Fibroblast of lung (primary cell): ENCODE data around the gene C16orf74. TPM values are rescaled to one million over a fixed set of nuclear protein-coding genes. Genes with fewer than 3 reads are reported as not detected.

Experiments
- DNase-seq, 2 donors: peaks; one replicate each; pipeline versions ENCODE4 v3.0.0 to v3.0.0-alpha.2; 2010; ENCODE audit warnings: low read depth in 2 of 2
- H2AFZ ChIP-seq: 2 replicates; pipeline ENCODE4 v1.5.1; 2012; ENCODE audit warnings: low read length, control low read depth, inconsistent platforms
- H3K27ac ChIP-seq: 2 replicates; pipeline ENCODE4 v1.5.1; 2011; ENCODE audit warnings: low read length, control low read depth; ENCODE audit not compliant: insufficient read depth
- H3K27me3 ChIP-seq: 2 replicates; pipeline ENCODE4 v1.5.1; 2011; ENCODE audit warnings: mild to moderate bottlenecking, low read length; ENCODE audit not compliant: control insufficient read depth, insufficient read depth
- H3K36me3 ChIP-seq: 2 replicates; pipeline ENCODE4 v1.5.1; 2011; ENCODE audit warnings: low read length; ENCODE audit not compliant: control insufficient read depth, insufficient read depth
- H3K4me1 ChIP-seq: 2 replicates; pipeline ENCODE4 v1.5.1; 2011; ENCODE audit warnings: low read length; ENCODE audit not compliant: control insufficient read depth, insufficient read depth; ENCODE audit errors: extremely low read depth
- H3K4me2 ChIP-seq: 2 replicates; pipeline ENCODE4 v1.5.1; 2011; ENCODE audit warnings: low read length, control low read depth; ENCODE audit not compliant: insufficient read depth; ENCODE audit errors: extremely low read depth
- H3K4me3 ChIP-seq, 4 experiments: fragments of 200-600 bp in 1 of 4; sonication (generic) in 1 of 4; replicated peaks in 1 of 4; 2 replicates each; pipeline ENCODE4 v1.5.1; 2011 to 2016; ENCODE audit warnings: low read length in 4 of 4, low read depth in 3 of 4, mild to moderate bottlenecking in 3 of 4, control low read depth in 2 of 4, inconsistent platforms in 1 of 4, mixed read lengths in 1 of 4; ENCODE audit not compliant: insufficient read depth in 1 of 4; ENCODE audit errors: control extremely low read depth in 1 of 4
- H3K79me2 ChIP-seq: 2 replicates; pipeline ENCODE4 v1.5.1; 2012; ENCODE audit warnings: mild to moderate bottlenecking, low read length, inconsistent platforms; ENCODE audit not compliant: control insufficient read depth, insufficient read depth
- H3K9ac ChIP-seq: 2 replicates; pipeline ENCODE4 v1.5.1; 2011; ENCODE audit warnings: mild to moderate bottlenecking, low read length, control low read depth; ENCODE audit not compliant: insufficient read depth
- H3K9me3 ChIP-seq: 2 replicates; pipeline ENCODE4 v1.5.1; 2012; ENCODE audit warnings: low read depth, low read length; ENCODE audit not compliant: control insufficient read depth, insufficient read depth
- H4K20me1 ChIP-seq: 2 replicates; pipeline ENCODE4 v1.5.1; 2011; ENCODE audit warnings: low read length; ENCODE audit not compliant: control insufficient read depth, insufficient read depth; ENCODE audit errors: extremely low read depth
- EZH2 ChIP-seq: IDR thresholded peaks from 2 replicates; pipeline ENCODE4 v1.5.1; 2012; ENCODE audit warnings: low read length, control low read depth, mild to moderate bottlenecking; ENCODE audit errors: missing control alignments
- polyA plus RNA-seq, 2 donors: library from polyadenylated mRNA; depleted of rRNA in 1 of 2; stranded (reverse) in 1 of 2; unstranded in 1 of 2; fragments of >200 nt; gene quantifications; 2 replicates each; pipeline ENCODE4 v1.2.1, GENCODE V29; 2011 to 2012; ENCODE audit warnings: missing spikeins in 1 of 2
- total RNA-seq: library from RNA; depleted of rRNA; stranded (reverse); fragments of >200 nt; gene quantifications from 2 replicates; pipeline ENCODE4 v1.2.1, GENCODE V29; 2014
- TF ChIP-seq, protein P1 (sequence below), 2 donors: IDR thresholded peaks in 1 of 2; conservative IDR thresholded peaks in 1 of 2; 1 replicate in 1 of 2; 2 replicates in 1 of 2; pipeline ENCODE4 v1.5.1; 2011 to 2012; ENCODE audit warnings: low read length in 2 of 2, control low read depth in 1 of 2, inconsistent platforms in 1 of 2, low read depth in 1 of 2, mild to moderate bottlenecking in 1 of 2

Gene C16orf74
- total and polyA plus RNA-seq, 2 donors (not counting 1 experiment from before 2014, with no cell fraction given) = 4.6 to 6.4 TPM

- Histone ChIP-seq H3K4me2 (no peak overlapping the region), H4K20me1 (no peaks in the 10 kb centered on the region), H3K27ac (no peak overlapping the region), H3K4me1 (no peaks in the 10 kb centered on the region), H3K36me3 (peaks cover 2% of the 10 kb centered on the region), H3K27me3 (no peaks in the 10 kb centered on the region), H3K9ac (no peak overlapping the region), H2AFZ (no peak overlapping the region), H3K9me3 (no peaks in the 10 kb centered on the region), H3K4me3 (no peak overlapping the region), H3K79me2 (no peaks in the 10 kb centered on the region)
- no peak for DNase-seq
- TF ChIP-seq, protein P1, sequence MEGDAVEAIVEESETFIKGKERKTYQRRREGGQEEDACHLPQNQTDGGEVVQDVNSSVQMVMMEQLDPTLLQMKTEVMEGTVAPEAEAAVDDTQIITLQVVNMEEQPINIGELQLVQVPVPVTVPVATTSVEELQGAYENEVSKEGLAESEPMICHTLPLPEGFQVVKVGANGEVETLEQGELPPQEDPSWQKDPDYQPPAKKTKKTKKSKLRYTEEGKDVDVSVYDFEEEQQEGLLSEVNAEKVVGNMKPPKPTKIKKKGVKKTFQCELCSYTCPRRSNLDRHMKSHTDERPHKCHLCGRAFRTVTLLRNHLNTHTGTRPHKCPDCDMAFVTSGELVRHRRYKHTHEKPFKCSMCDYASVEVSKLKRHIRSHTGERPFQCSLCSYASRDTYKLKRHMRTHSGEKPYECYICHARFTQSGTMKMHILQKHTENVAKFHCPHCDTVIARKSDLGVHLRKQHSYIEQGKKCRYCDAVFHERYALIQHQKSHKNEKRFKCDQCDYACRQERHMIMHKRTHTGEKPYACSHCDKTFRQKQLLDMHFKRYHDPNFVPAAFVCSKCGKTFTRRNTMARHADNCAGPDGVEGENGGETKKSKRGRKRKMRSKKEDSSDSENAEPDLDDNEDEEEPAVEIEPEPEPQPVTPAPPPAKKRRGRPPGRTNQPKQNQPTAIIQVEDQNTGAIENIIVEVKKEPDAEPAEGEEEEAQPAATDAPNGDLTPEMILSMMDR (conservative IDR thresholded peaks at IDR 0.05 in 1 of 2, IDR thresholded peaks at IDR 0.05 in 1 of 2; ENCODE audit: low read depth in 1 of 2, low read length in 2 of 2) = no peak
- no peak for TF ChIP-seq EZH2
Measured at GRCh38 chr16:85724936-85725335, 26.0 kb downstream of the C16orf74 start.

- TF ChIP-seq, protein P1 (conservative IDR thresholded peaks at IDR 0.05 in 1 of 2, IDR thresholded peaks at IDR 0.05 in 1 of 2; ENCODE audit: low read depth in 1 of 2, low read length in 2 of 2) = no peak
- no peak for TF ChIP-seq EZH2
- no peak for DNase-seq
- no peaks in the 10 kb centered on the region for H3K27me3 ChIP-seq
- H3K79me2 ChIP-seq = no peaks in the 10 kb centered on the region
- no peak overlapping the region for H3K9ac ChIP-seq
- peaks cover 2% of the 10 kb centered on the region for H3K36me3 ChIP-seq
- no peaks in the 10 kb centered on the region for H3K4me1 ChIP-seq
- no peak overlapping the region for H3K4me3 ChIP-seq
- H3K9me3 ChIP-seq = no peaks in the 10 kb centered on the region
- no peak overlapping the region for H2AFZ ChIP-seq
- H3K4me2 ChIP-seq = no peak overlapping the region
- no peaks in the 10 kb centered on the region for H4K20me1 ChIP-seq
- H3K27ac ChIP-seq = no peak overlapping the region
Measured at GRCh38 chr16:85724126-85724879, 26.6 kb downstream of the C16orf74 start.

DNA sequence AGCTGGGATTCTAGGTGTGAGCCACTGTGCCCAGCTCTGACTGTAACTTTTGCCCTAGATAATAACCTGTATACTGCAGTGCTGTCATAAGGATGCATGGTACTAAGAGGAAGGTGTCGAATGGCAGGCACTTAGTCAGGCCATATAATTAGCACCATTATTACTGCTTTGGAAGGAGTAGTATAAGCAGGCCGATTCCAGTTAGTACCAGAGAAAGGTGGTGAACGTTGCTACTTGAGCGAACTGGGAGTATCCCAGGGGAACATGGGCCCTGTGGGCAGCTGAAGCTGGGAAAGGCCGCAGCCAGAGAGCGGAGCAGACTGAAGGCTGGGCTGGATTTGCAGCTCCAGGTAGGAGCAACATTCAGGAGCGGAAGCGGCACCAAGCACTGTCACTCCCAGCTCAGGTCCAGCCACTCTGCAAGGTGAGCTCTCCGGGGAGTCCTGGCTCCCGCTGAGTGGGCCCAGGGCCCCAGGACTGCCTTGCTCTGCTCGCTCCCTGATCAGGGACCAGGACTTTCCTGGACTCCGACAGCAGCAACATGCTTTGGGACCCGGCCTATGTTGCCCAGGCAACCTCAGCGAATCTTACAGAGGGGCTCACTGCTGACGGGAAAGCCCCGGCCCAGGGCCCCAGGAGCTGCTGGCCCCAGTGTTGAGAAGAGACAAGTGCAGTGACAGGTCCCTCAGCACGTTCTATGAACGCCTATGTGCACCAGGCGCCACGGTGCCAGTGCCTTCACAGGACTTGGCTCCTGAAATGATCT, 28.6 kb downstream of the C16orf74 start:
- no peak for DNase-seq

More for the DNA sequence above, 28.6 kb downstream of the C16orf74 start:
- H3K9ac ChIP-seq = no peak overlapping the region
- no peaks in the 10 kb centered on the region for H3K9me3 ChIP-seq
- no peak overlapping the region for H2AFZ ChIP-seq
- no peaks in the 10 kb centered on the region for H3K4me1 ChIP-seq
- H3K79me2 ChIP-seq = no peaks in the 10 kb centered on the region
- H3K27me3 ChIP-seq = no peaks in the 10 kb centered on the region
- H3K4me3 ChIP-seq = no peak overlapping the region
- no peaks in the 10 kb centered on the region for H4K20me1 ChIP-seq
- no peak overlapping the region for H3K27ac ChIP-seq
- H3K36me3 ChIP-seq = peaks cover 2% of the 10 kb centered on the region
- TF ChIP-seq, protein P1 (conservative IDR thresholded peaks at IDR 0.05 in 1 of 2, IDR thresholded peaks at IDR 0.05 in 1 of 2; ENCODE audit: low read depth in 1 of 2, low read length in 2 of 2) = no peak
- TF ChIP-seq EZH2 = no peak
- no peak overlapping the region for H3K4me2 ChIP-seq
